Effector memory CD8-positive, alpha-beta T cell (primary cell): ENCODE measurements around the gene MAP1LC3A.
A peak's percentile ranks its signal among the peaks of the same experiment; 100 is the strongest.

Source experiments
- ATAC-seq: fragments of 150-1000 bp; cut with Tn5 transposase; replicated peaks from 2 replicates; pipeline ENCODE4 v1.10.0; 2021; ENCODE audit warnings: mild to moderate bottlenecking, moderate library complexity
- DNase-seq, 3 experiments: peaks; one replicate each; pipeline ENCODE4 v3.0.0; 2021
- H3K27ac Mint-ChIP-seq, 2 donors: one replicate each; pipeline ENCODE4 v1.8.0; 2022; ENCODE audit warnings: mild to moderate bottlenecking in 2 of 2, mixed read lengths in 2 of 2, moderate library complexity in 2 of 2
- H3K27me3 Mint-ChIP-seq, 2 donors: one replicate each; pipeline ENCODE4 v1.8.0; 2022; ENCODE audit warnings: mixed read lengths in 2 of 2
- H3K36me3 Mint-ChIP-seq: one replicate; pipeline ENCODE4 v1.8.0; 2022; ENCODE audit warnings: mild to moderate bottlenecking, moderate library complexity, mixed read lengths; ENCODE audit not compliant: insufficient read depth
- H3K4me1 Mint-ChIP-seq, 2 donors: one replicate each; pipeline ENCODE4 v1.8.0; 2022; ENCODE audit warnings: low read depth in 2 of 2, mixed read lengths in 2 of 2
- H3K4me3 Mint-ChIP-seq, 2 donors: one replicate each; pipeline ENCODE4 v1.8.0; 2022; ENCODE audit warnings: mild to moderate bottlenecking in 2 of 2, mixed read lengths in 2 of 2, moderate library complexity in 2 of 2
- H3K9me3 Mint-ChIP-seq, 2 donors: one replicate each; pipeline ENCODE4 v1.8.0; 2022; ENCODE audit warnings: mixed read lengths in 2 of 2

The MAP1LC3A gene

GRCh38 chr20:34522969-34523871, 35.3 kb upstream of the MAP1LC3A start:
- no peaks in the 10 kb centered on the region for H3K27me3 Mint-ChIP-seq
- no peaks in the 10 kb centered on the region for H3K9me3 Mint-ChIP-seq
- DNase-seq (peak; percentile 21 to 41 (median 21)), ATAC-seq (peak; percentile 65)
- H3K27ac Mint-ChIP-seq: peak overlapping the region; percentile 19 to 59
- H3K4me3 Mint-ChIP-seq: no peak overlapping the region
- H3K4me1 Mint-ChIP-seq: peaks cover 22 to 33% of the 10 kb centered on the region in 2 donors
- H3K36me3 Mint-ChIP-seq: peaks cover 40% of the 10 kb centered on the region

- H3K9me3 Mint-ChIP-seq: no peaks in the 10 kb centered on the region
- no peak for DNase-seq
- no peaks in the 10 kb centered on the region for H3K27me3 Mint-ChIP-seq
- ATAC-seq: no peak
- H3K27ac Mint-ChIP-seq: peak overlapping the region in 1 of 2 donors; percentile 38
- peaks cover 23 to 26% of the 10 kb centered on the region in 2 donors for H3K4me1 Mint-ChIP-seq
- H3K4me3 Mint-ChIP-seq: no peak overlapping the region
- peaks cover 48% of the 10 kb centered on the region for H3K36me3 Mint-ChIP-seq
Observed at GRCh38 chr20:34524426-34524825, 34.1 kb upstream of the MAP1LC3A start.

GRCh38 chr20:34525342-34525708, 33.2 kb upstream of the MAP1LC3A start:
- Mint-ChIP-seq H3K27ac (peak overlapping the region; percentile 26 to 38), H3K4me1 (peaks cover 24 to 26% of the 10 kb centered on the region in 2 donors), H3K36me3 (peaks cover 46% of the 10 kb centered on the region), H3K9me3 (no peaks in the 10 kb centered on the region), H3K27me3 (no peaks in the 10 kb centered on the region), H3K4me3 (no peak overlapping the region)
- DNase-seq (no peak), ATAC-seq (no peak)

- Mint-ChIP-seq H3K4me3 (no peak overlapping the region), H3K27ac (peak overlapping the region; percentile 26 to 35), H3K36me3 (peaks cover 46% of the 10 kb centered on the region), H3K9me3 (no peaks in the 10 kb centered on the region), H3K27me3 (no peaks in the 10 kb centered on the region), H3K4me1 (peaks cover 29 to 30% of the 10 kb centered on the region in 2 donors)
- DNase-seq: no peak
- ATAC-seq: no peak
Observed at GRCh38 chr20:34525709-34526416, 32.7 kb upstream of the MAP1LC3A start.

DNA sequence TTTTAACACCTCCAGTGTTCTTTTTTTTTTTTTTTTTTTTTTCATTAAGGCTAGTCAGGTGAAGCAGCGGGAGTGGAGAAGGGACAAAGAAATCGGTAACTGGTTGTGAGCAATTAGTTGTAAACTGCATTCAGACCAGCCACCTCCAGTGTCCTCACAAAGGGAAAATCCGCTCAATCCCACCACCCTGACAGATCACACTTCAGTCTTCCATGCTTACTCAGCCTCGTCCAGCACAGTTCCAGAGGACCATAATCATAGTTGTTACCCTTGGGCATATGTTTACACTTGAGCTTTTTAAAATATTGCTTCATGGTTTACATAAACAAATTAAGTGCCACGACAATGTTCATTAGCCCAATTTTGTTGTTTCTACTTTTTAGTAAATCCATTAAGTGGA, 32.1 kb upstream of the MAP1LC3A start:
- Mint-ChIP-seq H3K36me3 (peaks cover 46% of the 10 kb centered on the region), H3K4me3 (no peak overlapping the region)
- no peak for ATAC-seq

DNA sequence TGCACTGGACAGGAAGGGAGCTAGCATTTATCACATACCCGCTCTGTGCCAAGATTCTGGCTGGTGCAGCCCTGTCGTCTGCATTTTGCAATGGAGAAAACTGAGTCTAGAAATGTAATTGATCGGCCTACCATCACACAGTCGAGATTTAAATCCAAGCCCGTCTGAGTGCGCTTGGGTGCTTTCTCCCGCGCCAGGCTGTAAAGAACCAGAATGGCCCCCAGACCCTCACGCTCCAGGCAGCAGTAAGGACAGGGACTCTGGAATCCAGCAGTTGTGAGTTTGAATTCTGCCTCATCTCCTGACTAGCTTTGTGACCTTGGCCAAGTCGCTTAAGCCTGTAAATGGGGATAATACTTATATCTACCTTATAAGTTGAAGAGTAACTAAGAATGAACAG, 31.5 kb upstream of the MAP1LC3A start:
- Mint-ChIP-seq H3K27me3 (no peaks in the 10 kb centered on the region), H3K36me3 (peaks cover 46% of the 10 kb centered on the region), H3K27ac (peak overlapping the region in 1 of 2 donors; percentile 5), H3K4me3 (no peak overlapping the region), H3K9me3 (no peaks in the 10 kb centered on the region), H3K4me1 (peaks cover 29 to 39% of the 10 kb centered on the region in 2 donors)
- ATAC-seq (no peak), DNase-seq (no peak)

More for the DNA sequence above, 32.1 kb upstream of the MAP1LC3A start:
- Mint-ChIP-seq H3K9me3 (no peaks in the 10 kb centered on the region), H3K4me1 (peaks cover 28 to 36% of the 10 kb centered on the region in 2 donors), H3K27ac (peak overlapping the region; percentile 5 to 26), H3K27me3 (no peaks in the 10 kb centered on the region)
- DNase-seq: no peak

- peaks cover 16 to 22% of the 10 kb centered on the region in 2 donors for H3K4me1 Mint-ChIP-seq
- H3K4me3 Mint-ChIP-seq: peak overlapping the region in 1 of 2 donors; percentile 25
- peak overlapping the region; percentile 28 to 53 for H3K27ac Mint-ChIP-seq
- H3K9me3 Mint-ChIP-seq: no peaks in the 10 kb centered on the region
- DNase-seq (no peak), ATAC-seq (no peak)
- no peaks in the 10 kb centered on the region for H3K27me3 Mint-ChIP-seq
- H3K36me3 Mint-ChIP-seq: peaks cover 46% of the 10 kb centered on the region
Observed at GRCh38 chr20:34528921-34529297, 29.6 kb upstream of the MAP1LC3A start.

DNA sequence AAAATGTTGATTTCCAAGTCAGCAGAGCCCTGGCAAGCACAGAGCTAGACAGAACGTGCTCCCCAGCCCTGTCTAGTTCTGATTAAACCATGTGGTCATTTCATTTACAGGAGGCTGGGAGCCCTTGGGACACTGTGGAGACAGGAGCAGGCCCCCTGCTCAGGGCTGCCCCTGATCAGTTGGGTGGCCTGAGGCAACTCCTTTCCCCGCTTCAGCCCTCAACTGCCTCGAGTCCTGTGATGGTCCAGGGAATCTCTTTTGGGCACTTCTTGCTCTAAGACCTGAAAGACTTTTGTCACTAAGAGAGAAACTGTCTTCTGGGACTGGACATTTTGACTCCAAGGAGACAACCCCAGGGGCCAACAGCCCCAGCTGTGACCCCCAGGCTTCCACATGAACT, 28.8 kb upstream of the MAP1LC3A start:
- Mint-ChIP-seq H3K4me1 (peaks cover 17 to 19% of the 10 kb centered on the region in 2 donors), H3K27me3 (no peaks in the 10 kb centered on the region), H3K4me3 (no peak overlapping the region), H3K9me3 (no peaks in the 10 kb centered on the region), H3K27ac (peak overlapping the region; percentile 46 to 53), H3K36me3 (peaks cover 54% of the 10 kb centered on the region)
- ATAC-seq (no peak), DNase-seq (no peak)

GRCh38 chr20:34530342-34530741, 28.2 kb upstream of the MAP1LC3A start:
- Mint-ChIP-seq H3K4me1 (peaks cover 17% of the 10 kb centered on the region in 2 donors), H3K4me3 (no peak overlapping the region), H3K9me3 (no peaks in the 10 kb centered on the region), H3K36me3 (peaks cover 60% of the 10 kb centered on the region), H3K27ac (peak overlapping the region; percentile 46 to 65), H3K27me3 (no peaks in the 10 kb centered on the region)
- ATAC-seq (no peak), DNase-seq (no peak)

DNA sequence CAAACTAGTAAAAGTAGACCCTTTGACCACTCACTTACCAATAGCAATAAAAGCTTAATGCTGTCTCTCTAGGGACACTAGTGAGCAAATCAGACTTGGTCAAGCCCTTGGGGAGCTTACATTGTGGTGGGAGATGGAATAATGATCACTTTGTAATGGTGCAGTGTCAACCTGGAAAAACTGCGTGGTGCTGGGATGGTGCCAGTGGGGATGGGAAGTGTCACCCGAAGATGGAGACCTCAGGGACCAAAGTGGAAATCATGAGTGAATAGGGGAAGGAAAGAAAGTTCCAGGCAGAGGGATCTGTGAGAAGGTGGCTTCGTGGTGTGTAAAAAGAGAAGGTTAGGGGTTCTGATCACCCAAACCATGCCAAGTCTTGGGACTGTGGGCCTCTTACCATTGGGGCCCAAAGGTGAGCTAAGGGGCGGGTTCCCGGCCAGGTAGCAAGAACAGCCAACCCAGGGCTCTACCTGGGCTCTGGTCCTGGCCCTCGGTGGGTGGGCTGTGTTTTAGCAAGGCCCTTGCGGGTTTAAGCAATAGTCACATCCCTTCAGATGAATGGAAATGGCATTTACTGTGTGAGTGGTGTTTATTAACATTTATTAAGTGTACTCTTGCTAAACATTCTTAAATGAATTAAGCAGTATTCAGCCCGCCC, 26.8 kb upstream of the MAP1LC3A start:
- ATAC-seq (no peak), DNase-seq (no peak)
- Mint-ChIP-seq H3K4me1 (peaks cover 14 to 21% of the 10 kb centered on the region in 2 donors), H3K9me3 (no peaks in the 10 kb centered on the region), H3K27me3 (no peaks in the 10 kb centered on the region), H3K27ac (peak overlapping the region in 1 of 2 donors; percentile 5), H3K36me3 (peaks cover 59% of the 10 kb centered on the region), H3K4me3 (no peak overlapping the region)

DNA sequence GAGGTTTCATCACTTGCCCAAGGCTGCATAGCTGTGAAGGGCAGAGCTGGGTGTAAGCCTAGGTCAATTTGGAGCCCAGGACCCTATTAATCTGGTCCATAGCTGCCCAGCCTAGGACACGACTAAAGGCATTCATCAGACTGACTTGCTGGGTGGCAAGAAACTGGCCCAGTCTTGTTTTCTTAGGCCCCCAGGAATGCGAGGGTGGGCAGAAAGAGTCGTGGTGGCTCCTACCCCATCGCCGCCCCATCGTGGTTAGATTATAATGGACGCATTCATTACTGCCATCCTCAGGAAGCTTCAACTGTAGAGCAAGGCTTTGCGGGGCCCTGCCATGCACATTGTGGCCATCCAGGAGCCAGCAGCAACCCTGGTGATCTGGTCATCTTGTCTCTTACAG, 26.2 kb upstream of the MAP1LC3A start:
- H3K4me1 Mint-ChIP-seq: peaks cover 14 to 21% of the 10 kb centered on the region in 2 donors
- no peak for ATAC-seq
- no peak for DNase-seq

DNA sequence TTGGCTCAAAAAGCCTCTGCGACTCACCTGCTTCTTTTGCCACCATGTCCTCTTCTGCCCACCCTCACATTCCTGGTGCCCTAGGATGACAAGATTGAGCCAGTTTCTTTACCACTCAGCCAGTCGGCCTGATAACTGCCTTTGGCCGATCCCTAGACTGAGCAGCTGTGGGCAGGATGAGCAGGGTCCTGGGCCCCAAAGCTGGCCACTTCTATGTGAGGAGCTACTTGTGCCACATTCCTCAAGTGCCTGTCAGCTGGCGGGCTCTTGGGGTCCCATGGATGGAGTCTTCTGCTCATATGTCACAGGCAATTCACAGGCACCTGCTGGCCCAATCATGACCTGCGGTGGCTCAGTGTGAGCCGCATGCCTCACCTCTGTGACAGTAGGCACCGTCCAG, 25.8 kb upstream of the MAP1LC3A start:
- no peaks in the 10 kb centered on the region for H3K27me3 Mint-ChIP-seq
- no peaks in the 10 kb centered on the region for H3K9me3 Mint-ChIP-seq
- DNase-seq (no peak), ATAC-seq (no peak)
- H3K4me1 Mint-ChIP-seq: peaks cover 14 to 21% of the 10 kb centered on the region in 2 donors
- H3K4me3 Mint-ChIP-seq: no peak overlapping the region
- H3K27ac Mint-ChIP-seq: no peak overlapping the region
- peaks cover 57% of the 10 kb centered on the region for H3K36me3 Mint-ChIP-seq

More for the DNA sequence above, 26.2 kb upstream of the MAP1LC3A start:
- Mint-ChIP-seq H3K4me3 (no peak overlapping the region), H3K27me3 (no peaks in the 10 kb centered on the region), H3K36me3 (peaks cover 59% of the 10 kb centered on the region), H3K9me3 (no peaks in the 10 kb centered on the region), H3K27ac (no peak overlapping the region)

DNA sequence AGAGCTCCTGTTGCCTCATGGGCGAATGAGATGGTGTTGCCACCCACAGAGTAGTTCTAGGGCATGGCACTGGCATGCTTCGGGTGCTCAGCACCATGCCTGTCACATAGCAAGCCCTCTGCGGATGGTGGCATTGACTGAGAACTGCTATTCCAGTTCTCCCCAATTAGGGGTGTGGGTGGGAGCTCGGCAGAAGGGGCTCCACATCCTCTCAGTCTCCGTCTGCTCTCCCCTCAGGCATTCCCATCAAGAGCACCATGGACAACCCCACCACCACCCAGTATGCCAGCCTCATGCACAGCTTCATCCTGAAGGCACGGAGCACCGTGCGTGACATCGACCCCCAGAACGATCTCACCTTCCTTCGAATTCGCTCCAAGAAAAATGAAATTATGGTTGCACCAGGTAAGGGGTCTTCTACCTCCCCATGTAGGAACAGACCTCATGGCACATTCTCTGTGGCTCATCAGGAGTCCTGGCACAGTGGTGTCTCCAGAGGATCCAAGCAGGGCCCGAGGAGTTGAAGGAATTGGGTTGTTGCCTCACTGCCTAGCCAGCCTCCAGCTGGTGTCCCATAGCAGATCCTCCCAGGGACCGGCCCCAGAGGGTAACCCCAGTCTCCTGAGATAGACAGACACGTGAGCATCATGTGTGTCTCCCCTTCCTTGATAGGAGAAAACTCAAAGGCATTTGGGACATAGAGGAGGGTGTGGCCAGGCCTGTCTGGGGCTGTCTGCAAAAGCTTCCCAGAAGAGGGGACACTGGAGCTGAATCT, 23.9 kb upstream of the MAP1LC3A start:
- H3K27ac Mint-ChIP-seq: peak overlapping the region in 1 of 2 donors; percentile 62
- H3K4me1 Mint-ChIP-seq: peaks cover 16 to 21% of the 10 kb centered on the region in 2 donors
- no peak for ATAC-seq

More for the DNA sequence above, 23.9 kb upstream of the MAP1LC3A start:
- no peaks in the 10 kb centered on the region for H3K9me3 Mint-ChIP-seq
- H3K36me3 Mint-ChIP-seq: peaks cover 49% of the 10 kb centered on the region
- no peak overlapping the region for H3K4me3 Mint-ChIP-seq
- H3K27me3 Mint-ChIP-seq: no peaks in the 10 kb centered on the region
- no peak for DNase-seq
